B cell (primary cell): ENCODE measurements around the gene NLGN4X. TPM values are rescaled to one million over a fixed set of nuclear protein-coding genes. Genes with fewer than 3 reads are reported as not detected.

Experiments
- ATAC-seq: fragments of 200-7000 bp; cut with Tn5 transposase; one replicate; pipeline ENCODE4 v1.10.0; 2021; ENCODE audit warnings: low read depth, mild to moderate bottlenecking, moderate number of reproducible peaks, moderate library complexity
- CTCF ChIA-PET: fragments of 350-600 bp; sonication (Branson Sonifier 250); formaldehyde crosslinking; loops from one replicate; lab custom pipeline; 2021; ENCODE audit warnings: antibody characterized with exemption, inconsistent platforms; lab: Charles Lee
- POLR2A ChIA-PET: fragments of 350-600 bp; sonication (Branson Sonifier 250); formaldehyde crosslinking; loops from one replicate; lab custom pipeline; 2021; ENCODE audit warnings: antibody characterized with exemption; lab: Charles Lee
- DNase-seq: peaks from one replicate; pipeline ENCODE4 v3.0.0; 2013
- H2AFZ ChIP-seq: 2 replicates; pipeline ENCODE4 v1.6.1; 2012; ENCODE audit warnings: mild to moderate bottlenecking, low read depth, low read length; ENCODE audit not compliant: insufficient read depth, poor library complexity, severe bottlenecking
- H3K27ac ChIP-seq, 2 donors: 1 replicate in 1 of 2; 2 replicates in 1 of 2; pipeline ENCODE4 v1.5.1; 2012 to 2013; ENCODE audit warnings: low read length in 2 of 2, mild to moderate bottlenecking in 2 of 2, moderate library complexity in 1 of 2
- H3K27me3 ChIP-seq, 4 experiments: fragments of 200-600 bp in 1 of 4; sonication (generic) in 1 of 4; replicated peaks in 1 of 4; 1 replicate in 2 of 4; 2 replicates in 2 of 4; pipeline versions ENCODE4 v1.6.1 to v1.7.0; 2013 to 2016; ENCODE audit warnings: low read length in 3 of 4, mild to moderate bottlenecking in 2 of 4, mixed read lengths in 1 of 4, moderate library complexity in 1 of 4; ENCODE audit not compliant: insufficient read depth in 4 of 4, control insufficient read depth in 3 of 4; ENCODE audit errors: control extremely low read depth in 1 of 4
- H3K36me3 ChIP-seq, 2 experiments: replicated peaks in 1 of 2; 1 replicate in 1 of 2; 2 replicates in 1 of 2; pipeline versions ENCODE4 v1.6.1 to v1.7.1; 2013; ENCODE audit warnings: low read length in 1 of 2; ENCODE audit not compliant: insufficient read depth in 2 of 2, control insufficient read depth in 1 of 2; ENCODE audit errors: control extremely low read depth in 1 of 2, extremely low read depth in 1 of 2
- H3K4me1 ChIP-seq, 2 donors: fragments of 200-600 bp in 1 of 2; sonication (generic) in 1 of 2; 1 replicate in 1 of 2; 2 replicates in 1 of 2; pipeline versions ENCODE4 v1.5.1 to v1.6.1; 2013 to 2017; ENCODE audit warnings: low read length in 2 of 2; ENCODE audit not compliant: control insufficient read depth in 2 of 2, insufficient read depth in 2 of 2
- H3K4me2 ChIP-seq: replicated peaks from 2 replicates; pipeline ENCODE3; 2012; ENCODE audit warnings: mild to moderate bottlenecking, low read depth, low read length; ENCODE audit not compliant: poor library complexity, severe bottlenecking
- H3K4me3 ChIP-seq, 5 experiments: fragments of 200-600 bp in 1 of 5; sonication (generic) in 1 of 5; 1 replicate in 3 of 5; 2 replicates in 2 of 5; pipeline versions ENCODE4 v1.5.1 to v1.7.0; 2011 to 2016; ENCODE audit warnings: low read length in 4 of 5, mild to moderate bottlenecking in 4 of 5, low read depth in 2 of 5, control low read depth in 1 of 5, moderate library complexity in 1 of 5; ENCODE audit not compliant: insufficient read depth in 1 of 5; ENCODE audit errors: control extremely low read depth in 1 of 5, extremely low read depth in 1 of 5
- H3K79me2 ChIP-seq: fragments of 200-600 bp; sonication (generic); one replicate; pipeline ENCODE4 v1.6.0; 2016; ENCODE audit warnings: low read length; ENCODE audit not compliant: control insufficient read depth, insufficient read depth
- H3K9ac ChIP-seq: fragments of 200-600 bp; sonication (generic); 2 replicates; pipeline ENCODE4 v1.6.1; 2017; ENCODE audit warnings: mild to moderate bottlenecking, low read length, moderate library complexity
- H3K9me3 ChIP-seq, 3 donors: one replicate each; pipeline versions ENCODE4 v1.6.1 to v1.7.1; 2013; ENCODE audit warnings: low read length in 2 of 3; ENCODE audit not compliant: control insufficient read depth in 2 of 3, insufficient read depth in 1 of 3; ENCODE audit errors: control extremely low read depth in 1 of 3
- H4K20me1 ChIP-seq: 2 replicates; pipeline ENCODE4 v1.6.0; 2012; ENCODE audit warnings: mild to moderate bottlenecking, low read length; ENCODE audit not compliant: insufficient read depth, control insufficient read depth, poor library complexity, severe bottlenecking
- H3K27ac Mint-ChIP-seq: one replicate; pipeline ENCODE4 v1.8.0; 2021; ENCODE audit warnings: mixed read lengths
- H3K27me3 Mint-ChIP-seq: one replicate; pipeline ENCODE4 v1.8.0; 2021; ENCODE audit warnings: mixed read lengths
- H3K4me1 Mint-ChIP-seq: one replicate; pipeline ENCODE4 v1.8.0; 2021; ENCODE audit warnings: mixed read lengths
- H3K4me3 Mint-ChIP-seq: one replicate; pipeline ENCODE4 v1.8.0; 2021; ENCODE audit warnings: mixed read lengths
- H3K9me3 Mint-ChIP-seq: one replicate; pipeline ENCODE4 v1.8.0; 2022; ENCODE audit warnings: mixed read lengths; ENCODE audit not compliant: insufficient read depth
- CTCF ChIP-seq: fragments of 200-600 bp; IDR thresholded peaks from one replicate; pipeline ENCODE4 v1.8.0; 2022; ENCODE audit warnings: antibody characterized with exemption, mild to moderate bottlenecking
- EZH2 ChIP-seq: IDR thresholded peaks from 2 replicates; pipeline ENCODE4 v1.6.1; 2012; ENCODE audit warnings: borderline replicate concordance, low read depth, mild to moderate bottlenecking, moderate library complexity, low read length; ENCODE audit not compliant: insufficient read depth, poor library complexity, severe bottlenecking
- WGBS: methylation state at CpG from one replicate; pipeline ENCODE4 v1.1.5; 2013; ENCODE audit warnings: missing lambda C conversion rate; ENCODE audit not compliant: insufficient coverage; 5-methylcytosine and 5-hydroxymethylcytosine counted together
- intact Hi-C: fragments of 100-400 bp; cut with micrococcal nuclease; formaldehyde crosslinking; loops from one replicate; pipeline ENCODE4 v1.10.0; 2022
- polyA plus RNA-seq: library from polyadenylated mRNA; depleted of rRNA; stranded (reverse); fragments of >200 nt; gene quantifications from 2 replicates; pipeline ENCODE4 v1.2.3, GENCODE V29; 2012
- total RNA-seq, 2 donors: library from RNA; stranded (reverse); fragments of 120-200 nt in 1 of 2; gene quantifications; 1 replicate in 1 of 2; 2 replicates in 1 of 2; pipeline versions ENCODE4 v1.2.3 to v1.2.4, GENCODE V29; 2013 to 2022

The NLGN4X gene
- total and polyA plus RNA-seq, 2 donors (not counting 1 experiment from before 2014, with no cell fraction given), result 0.09 to 0.34 TPM

- Histone ChIP-seq H3K27me3 (no peaks in the 10 kb centered on the region), H3K9ac (no peak overlapping the region), H2AFZ (no peak overlapping the region), H3K36me3 (no peaks in the 10 kb centered on the region), H3K4me3 (no peak overlapping the region), H3K79me2 (no peaks in the 10 kb centered on the region), H3K27ac (no peak overlapping the region), H3K9me3 (no peaks in the 10 kb centered on the region), H4K20me1 (no peaks in the 10 kb centered on the region), H3K4me1 (no peaks in the 10 kb centered on the region), H3K4me2 (no peak overlapping the region)
- CTCF ChIA-PET, result no interaction called here
- ATAC-seq, result no peak
- TF ChIP-seq CTCF (no peak), EZH2 (no peak)
- H3K27ac Mint-ChIP-seq, result no peak overlapping the region
- POLR2A ChIA-PET, result no interaction called here
- DNase-seq, result no peak
- H3K4me1 Mint-ChIP-seq, result no peaks in the 10 kb centered on the region
- no peaks in the 10 kb centered on the region for H3K27me3 Mint-ChIP-seq
- no peak overlapping the region for H3K4me3 Mint-ChIP-seq
- 82% methylated on average over 3 of the region's 5 CpGs for WGBS
- intact Hi-C loops, result no loop called here
- no peaks in the 10 kb centered on the region for H3K9me3 Mint-ChIP-seq
Measured at GRCh38 chrX:6159468-6159867, 69.2 kb downstream of the NLGN4X start.

GRCh38 chrX:6151971-6152370 lies 76.7 kb downstream of the NLGN4X start:
- Histone ChIP-seq H2AFZ (no peak overlapping the region), H3K4me3 (no peak overlapping the region), H3K4me1 (no peaks in the 10 kb centered on the region), H4K20me1 (no peaks in the 10 kb centered on the region), H3K9me3 (no peaks in the 10 kb centered on the region), H3K9ac (no peak overlapping the region), H3K27ac (no peak overlapping the region), H3K27me3 (no peaks in the 10 kb centered on the region), H3K36me3 (no peaks in the 10 kb centered on the region), H3K79me2 (no peaks in the 10 kb centered on the region), H3K4me2 (no peak overlapping the region)
- Mint-ChIP-seq H3K4me3 (no peak overlapping the region), H3K4me1 (no peaks in the 10 kb centered on the region), H3K27me3 (no peaks in the 10 kb centered on the region), H3K27ac (no peak overlapping the region), H3K9me3 (no peaks in the 10 kb centered on the region)
- DNase-seq (no peak), ATAC-seq (no peak)
- TF ChIP-seq EZH2 (no peak), CTCF (no peak)
- WGBS, result 96% methylated on average over 4 of the region's 5 CpGs
- ChIA-PET POLR2A (no interaction called here), CTCF (no interaction called here)
- intact Hi-C loops, result no loop called here
